Ectodermal cell (in vitro differentiated cells): Measurements from ENCODE around the gene DUSP28.

ENCODE experiments used
- H3K27ac ChIP-seq: 2 replicates; pipeline ENCODE4 v1.7.0; 2013; ENCODE audit warnings: mild to moderate bottlenecking, low read depth, low read length; ENCODE audit not compliant: insufficient read depth, poor library complexity, severe bottlenecking
- H3K27me3 ChIP-seq: 2 replicates; pipeline ENCODE4 v1.7.0; 2013; ENCODE audit warnings: mild to moderate bottlenecking, low read length; ENCODE audit not compliant: insufficient read depth, control insufficient read depth, poor library complexity, severe bottlenecking
- H3K36me3 ChIP-seq: one replicate; pipeline ENCODE4 v1.7.0; 2013; ENCODE audit warnings: low read length; ENCODE audit not compliant: control insufficient read depth, insufficient read depth
- H3K4me1 ChIP-seq: one replicate; pipeline ENCODE4 v1.7.0; 2013; ENCODE audit warnings: low read length; ENCODE audit not compliant: control insufficient read depth, insufficient read depth
- H3K4me3 ChIP-seq: 2 replicates; pipeline ENCODE4 v1.7.0; 2013; ENCODE audit warnings: low read depth, low read length, control low read depth; ENCODE audit not compliant: insufficient read depth
- H3K9me3 ChIP-seq: 2 replicates; pipeline ENCODE4 v1.7.0; 2013; ENCODE audit warnings: mild to moderate bottlenecking, low read length, moderate library complexity; ENCODE audit not compliant: control insufficient read depth
- WGBS, 2 experiments: methylation state at CpG; one replicate each; pipeline ENCODE4 v1.1.7; 2013; ENCODE audit warnings: missing lambda C conversion rate in 2 of 2; 5-methylcytosine and 5-hydroxymethylcytosine counted together

The DUSP28 gene

GRCh38 chr2:240586919-240587800 lies 27.0 kb downstream of the DUSP28 start:
- Histone ChIP-seq H3K36me3 (peaks cover 5% of the 10 kb centered on the region), H3K4me3 (peak overlapping the region; percentile 92), H3K27ac (no peak overlapping the region), H3K9me3 (no peaks in the 10 kb centered on the region), H3K4me1 (peaks cover 22% of the 10 kb centered on the region), H3K27me3 (no peaks in the 10 kb centered on the region)
- WGBS, 2 experiments, result 4 to 5% methylated on average over 62 of the region's 62 CpGs

DNA sequence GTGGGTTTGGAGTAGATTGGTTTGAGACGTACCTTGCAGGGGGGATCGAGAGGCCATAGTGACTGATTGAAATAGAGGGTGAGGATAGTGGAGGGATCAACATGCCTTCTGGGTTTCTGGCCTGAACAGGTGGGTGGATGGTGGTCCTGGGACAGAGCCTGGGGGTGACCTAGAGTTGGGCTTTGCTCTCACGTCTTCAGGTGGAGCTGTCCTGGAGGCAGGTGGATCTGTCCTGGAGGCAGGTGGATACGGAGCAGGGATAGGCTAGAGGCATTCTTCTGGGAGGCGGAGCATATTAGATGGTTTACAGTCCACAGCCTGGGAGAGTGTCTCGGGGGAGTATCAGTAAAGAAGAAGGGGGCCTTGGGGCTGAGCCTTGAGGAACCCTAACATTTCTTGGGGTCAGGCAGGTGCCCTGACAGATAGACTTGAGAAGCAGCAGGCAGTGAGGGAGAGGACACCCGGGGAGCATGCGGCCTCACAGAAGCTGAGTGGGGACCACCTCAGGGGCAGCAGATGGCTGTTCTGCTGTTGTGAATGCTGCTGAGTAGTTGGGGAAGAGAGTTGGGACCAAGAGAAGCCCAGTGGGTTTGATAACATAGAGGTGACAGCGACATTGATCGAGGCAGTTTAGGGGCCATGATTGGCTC lies 28.0 kb downstream of the DUSP28 start:
- no peak overlapping the region for H3K27ac ChIP-seq
- 88 to 91% methylated on average over 10 of the region's 10 CpGs for WGBS, 2 experiments
- no peaks in the 10 kb centered on the region for H3K9me3 ChIP-seq
- H3K27me3 ChIP-seq, result no peaks in the 10 kb centered on the region
- H3K4me3 ChIP-seq, result peak overlapping the region; percentile 92
- H3K4me1 ChIP-seq, result peaks cover 22% of the 10 kb centered on the region
- H3K36me3 ChIP-seq, result peaks cover 6% of the 10 kb centered on the region

DNA sequence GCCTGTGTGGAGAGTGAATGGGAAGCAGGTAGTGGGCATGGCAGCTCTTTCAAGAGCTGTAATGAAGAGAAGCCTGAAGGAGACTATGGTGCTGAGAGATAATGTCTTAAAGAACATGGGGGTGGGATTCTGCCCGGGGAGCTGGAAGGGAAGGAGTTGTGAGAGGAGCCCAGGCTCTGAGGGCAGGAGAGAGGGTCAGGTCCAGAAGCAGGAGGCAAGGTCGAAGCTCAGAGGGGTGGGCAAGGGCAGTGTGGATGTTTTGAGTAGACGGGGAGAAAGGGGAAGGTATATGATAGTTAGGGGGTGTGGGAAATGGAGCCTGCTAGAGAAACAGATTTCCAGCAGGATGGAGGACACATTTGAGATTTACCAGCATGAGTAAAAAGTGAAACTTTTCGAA lies 28.5 kb downstream of the DUSP28 start:
- Histone ChIP-seq H3K4me3 (no peak overlapping the region), H3K27ac (no peak overlapping the region), H3K36me3 (peaks cover 6% of the 10 kb centered on the region), H3K4me1 (peaks cover 22% of the 10 kb centered on the region), H3K27me3 (no peaks in the 10 kb centered on the region), H3K9me3 (no peaks in the 10 kb centered on the region)
- 91% methylated on average over 4 of the region's 4 CpGs for WGBS, 2 experiments

DNA sequence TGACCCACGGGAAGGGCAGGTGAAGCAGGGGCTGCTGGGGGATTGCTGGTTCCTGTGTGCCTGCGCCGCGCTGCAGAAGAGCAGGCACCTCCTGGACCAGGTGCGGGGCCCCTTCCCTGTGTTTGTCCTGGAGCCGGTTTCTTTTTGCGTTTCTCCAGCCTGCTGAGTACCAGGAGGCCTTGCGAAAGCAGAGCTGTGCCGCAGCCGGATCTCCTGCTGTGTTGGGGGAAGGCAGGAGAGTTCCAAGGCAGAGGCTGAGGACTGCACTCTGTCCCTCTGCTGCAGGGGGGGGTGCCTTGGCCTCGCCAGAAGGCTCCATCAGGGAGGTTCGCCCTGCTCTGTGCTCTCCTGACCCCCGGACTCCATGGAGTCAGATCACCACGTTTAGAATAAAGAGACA lies 29.2 kb downstream of the DUSP28 start:
- peaks cover 6% of the 10 kb centered on the region for H3K36me3 ChIP-seq
- 83% methylated on average over 14 of the region's 14 CpGs for WGBS, 2 experiments

DNA sequence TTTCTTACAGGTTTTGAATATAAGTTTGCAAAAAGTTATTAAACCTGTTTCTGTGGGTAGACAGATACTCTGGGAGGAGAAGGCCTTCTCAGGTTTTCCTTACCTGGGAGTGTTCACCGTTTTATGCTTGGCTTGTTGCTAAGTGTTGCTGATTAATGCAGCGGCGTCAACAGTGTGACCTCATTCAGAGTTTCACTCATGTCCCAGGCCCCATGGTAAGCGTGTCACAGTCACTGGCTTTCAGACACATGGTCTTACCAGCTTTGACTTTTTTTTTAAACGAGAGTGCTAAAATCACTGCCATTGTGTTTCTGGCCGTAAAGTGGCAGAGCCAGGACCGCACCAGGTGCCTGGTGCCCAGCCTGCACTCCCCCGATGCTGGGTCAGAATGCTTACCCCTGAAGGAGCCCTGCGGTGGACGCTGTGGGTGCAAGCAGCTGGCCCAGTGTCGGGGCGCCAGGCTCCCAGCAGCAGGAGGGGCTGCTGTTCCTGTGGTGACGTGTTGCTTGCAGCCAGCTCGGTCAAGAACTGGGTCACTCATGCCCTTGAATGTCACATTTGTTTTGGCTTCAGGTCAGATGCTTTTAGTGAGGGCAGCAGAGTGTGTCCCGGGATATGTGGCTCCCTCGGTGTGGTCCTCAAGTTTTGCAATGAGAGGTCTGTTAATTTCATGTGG lies 29.8 kb downstream of the DUSP28 start:
- Histone ChIP-seq H3K4me1 (peaks cover 15% of the 10 kb centered on the region), H3K27me3 (no peaks in the 10 kb centered on the region), H3K27ac (no peak overlapping the region), H3K36me3 (peaks cover 6% of the 10 kb centered on the region), H3K4me3 (no peak overlapping the region), H3K9me3 (no peaks in the 10 kb centered on the region)
- 93% methylated on average over 16 of the region's 16 CpGs for WGBS, 2 experiments

More for the DNA sequence above, 29.2 kb downstream of the DUSP28 start:
- no peak overlapping the region for H3K27ac ChIP-seq
- H3K4me1 ChIP-seq, result peaks cover 21% of the 10 kb centered on the region
- no peak overlapping the region for H3K4me3 ChIP-seq
- H3K27me3 ChIP-seq, result no peaks in the 10 kb centered on the region
- H3K9me3 ChIP-seq, result no peaks in the 10 kb centered on the region

DNA sequence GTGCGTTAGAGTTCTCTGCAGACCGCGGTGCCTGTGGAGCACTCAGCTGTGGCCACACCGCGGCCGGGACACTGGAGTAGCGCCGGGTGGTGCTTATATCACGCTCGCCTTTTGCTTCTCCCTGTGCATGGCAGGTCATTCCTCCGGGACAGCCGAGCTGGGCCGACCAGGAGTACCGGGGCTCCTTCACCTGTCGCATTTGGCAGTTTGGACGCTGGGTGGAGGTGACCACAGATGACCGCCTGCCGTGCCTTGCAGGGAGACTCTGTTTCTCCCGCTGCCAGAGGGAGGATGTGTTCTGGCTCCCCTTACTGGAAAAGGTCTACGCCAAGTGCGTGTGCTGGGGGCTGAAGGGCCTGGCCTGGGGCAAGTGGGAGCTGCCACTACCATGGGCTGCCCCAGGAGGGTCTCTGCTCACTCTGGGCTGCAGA lies 30.5 kb downstream of the DUSP28 start:
- 96 to 97% methylated on average over 21 of the region's 21 CpGs for WGBS, 2 experiments
- Histone ChIP-seq H3K27me3 (no peaks in the 10 kb centered on the region), H3K4me1 (peaks cover 8% of the 10 kb centered on the region), H3K9me3 (no peaks in the 10 kb centered on the region), H3K4me3 (no peak overlapping the region), H3K27ac (no peak overlapping the region), H3K36me3 (peaks cover 6% of the 10 kb centered on the region)

- no peaks in the 10 kb centered on the region for H3K9me3 ChIP-seq
- H3K4me3 ChIP-seq, result no peak overlapping the region
- 94 to 95% methylated on average over 6 of the region's 6 CpGs for WGBS, 2 experiments
- peaks cover 6% of the 10 kb centered on the region for H3K36me3 ChIP-seq
- H3K27ac ChIP-seq, result no peak overlapping the region
- H3K27me3 ChIP-seq, result no peaks in the 10 kb centered on the region
- H3K4me1 ChIP-seq, result peaks cover 8% of the 10 kb centered on the region
Observed at GRCh38 chr2:240591226-240591625, 31.1 kb downstream of the DUSP28 start.

DNA sequence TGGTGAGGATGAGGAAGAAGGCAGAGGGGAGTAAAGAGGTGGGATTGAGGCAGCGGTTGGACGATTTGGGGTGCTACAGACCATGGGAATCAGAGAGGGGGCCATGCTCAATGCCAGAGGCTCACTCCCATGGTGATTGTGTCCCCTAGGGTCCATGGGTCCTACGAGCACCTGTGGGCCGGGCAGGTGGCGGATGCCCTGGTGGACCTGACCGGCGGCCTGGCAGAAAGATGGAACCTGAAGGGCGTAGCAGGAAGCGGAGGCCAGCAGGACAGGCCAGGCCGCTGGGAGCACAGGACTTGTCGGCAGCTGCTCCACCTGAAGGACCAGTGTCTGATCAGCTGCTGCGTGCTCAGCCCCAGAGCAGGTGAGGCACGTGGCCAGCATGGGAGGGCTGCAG lies 31.6 kb downstream of the DUSP28 start:
- Histone ChIP-seq H3K36me3 (peaks cover 6% of the 10 kb centered on the region), H3K4me1 (peaks cover 8% of the 10 kb centered on the region), H3K27ac (no peak overlapping the region), H3K27me3 (no peaks in the 10 kb centered on the region), H3K9me3 (no peaks in the 10 kb centered on the region), H3K4me3 (no peak overlapping the region)
- 94 to 96% methylated on average over 13 of the region's 13 CpGs for WGBS, 2 experiments

DNA sequence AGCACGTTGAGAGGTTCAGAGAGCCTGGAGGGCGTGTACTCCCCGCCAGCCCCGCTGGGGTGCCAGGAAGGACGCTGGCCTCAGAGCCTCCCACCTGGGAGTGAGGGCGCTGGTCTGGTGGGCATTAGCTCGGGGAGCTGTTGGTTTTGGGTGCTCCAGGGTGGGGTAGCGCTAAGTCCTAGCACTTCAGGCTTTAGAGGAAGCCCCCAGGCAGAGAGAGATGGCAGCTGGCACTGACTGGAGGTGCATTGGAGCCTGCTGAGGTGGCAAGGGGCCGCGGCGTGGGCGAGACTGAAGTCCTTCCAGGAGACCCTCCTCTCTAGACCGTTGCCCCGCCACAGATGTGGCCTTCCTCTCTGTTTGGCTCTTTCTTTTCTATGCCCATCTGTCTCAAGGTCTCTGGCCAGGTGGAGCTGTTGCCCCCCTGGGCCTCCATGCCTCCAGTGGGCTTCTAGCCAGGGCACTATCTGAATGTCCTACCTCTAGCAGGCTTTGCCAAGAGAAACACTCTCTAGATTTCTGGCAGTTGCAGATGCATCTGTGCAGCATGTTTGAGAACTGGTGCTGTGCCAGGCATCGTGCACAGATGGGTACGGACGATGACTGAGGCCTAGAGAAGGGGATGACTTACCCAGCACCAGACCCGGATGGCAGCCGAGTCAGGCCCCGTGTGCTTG lies 33.0 kb downstream of the DUSP28 start:
- H3K27me3 ChIP-seq, result no peaks in the 10 kb centered on the region
- H3K27ac ChIP-seq, result no peak overlapping the region
- 95 to 96% methylated on average over 20 of the region's 20 CpGs for WGBS, 2 experiments
- H3K4me3 ChIP-seq, result no peak overlapping the region
- H3K4me1 ChIP-seq, result peaks cover under 1% of the 10 kb centered on the region
- H3K9me3 ChIP-seq, result no peaks in the 10 kb centered on the region
- H3K36me3 ChIP-seq, result peaks cover 6% of the 10 kb centered on the region
